Stimulated activated CD8-positive, alpha-beta memory T cell treated with anti-CD3 and anti-CD28 coated beads, Interleukin-7, amount 100 ng/mL, for 1 hour (primary cell): Measurements from ENCODE around the gene NKD2.

ENCODE experiments used
- DNase-seq, 2 donors: peaks; one replicate each; pipeline ENCODE4 v3.0.0-alpha.2; 2020; ENCODE audit warnings: low read depth in 2 of 2

The NKD2 gene

DNA sequence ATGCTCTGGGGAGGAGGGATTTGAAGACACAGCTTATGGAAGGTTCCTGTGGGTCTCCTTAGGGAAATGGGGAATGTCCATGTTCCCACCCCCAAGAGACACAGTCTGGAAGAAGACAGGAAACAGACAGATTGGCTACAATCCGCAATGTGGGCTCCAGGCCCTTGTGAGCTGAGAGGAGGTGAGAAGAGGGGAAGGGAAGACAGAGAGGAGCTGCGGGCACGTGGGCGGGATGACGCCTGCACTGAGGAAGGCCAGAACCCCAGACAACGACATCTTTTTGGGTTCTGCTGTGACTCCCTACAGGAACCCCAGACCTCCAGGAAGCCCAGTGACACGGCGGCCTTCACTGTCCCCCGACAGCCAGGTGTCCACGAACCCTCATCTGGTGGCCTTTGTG, 29.9 kb upstream of the NKD2 start:
- no peak for DNase-seq

DNA sequence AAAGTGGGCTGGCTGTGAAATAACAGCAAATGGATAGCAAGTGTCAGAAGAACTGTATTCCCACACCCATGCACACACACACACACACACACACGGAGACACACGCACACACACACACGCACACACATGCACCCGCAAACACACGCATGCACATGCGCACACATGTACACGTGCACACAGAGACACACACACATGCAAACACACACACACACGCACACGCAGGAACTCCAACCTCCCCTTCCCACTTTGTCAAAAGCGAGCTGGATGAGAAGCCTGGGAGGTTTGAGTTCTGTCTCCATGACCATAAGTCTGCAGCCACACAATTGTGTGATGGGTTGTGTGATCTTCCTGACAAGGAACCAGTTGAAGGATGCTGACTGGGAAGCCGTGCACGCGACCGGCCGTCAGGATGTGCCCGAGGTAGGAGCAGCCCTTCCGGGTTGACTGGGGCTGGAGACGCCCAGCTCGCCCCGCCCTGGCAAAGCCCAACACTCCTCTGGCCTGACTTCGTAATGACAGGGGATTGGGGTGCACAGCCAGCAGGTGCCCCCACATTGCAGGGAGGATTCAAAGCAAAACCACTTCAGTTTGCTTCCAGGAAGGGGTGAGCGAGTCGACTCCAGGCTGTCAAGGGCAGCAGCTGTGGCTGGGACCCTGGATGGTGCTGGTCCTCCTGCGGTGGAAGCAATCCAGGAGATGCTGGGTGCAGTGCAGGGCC, 29.3 kb upstream of the NKD2 start:
- DNase-seq, result no peak

GRCh38 chr5:980001-980588, 28.5 kb upstream of the NKD2 start:
- DNase-seq, result no peak

DNA sequence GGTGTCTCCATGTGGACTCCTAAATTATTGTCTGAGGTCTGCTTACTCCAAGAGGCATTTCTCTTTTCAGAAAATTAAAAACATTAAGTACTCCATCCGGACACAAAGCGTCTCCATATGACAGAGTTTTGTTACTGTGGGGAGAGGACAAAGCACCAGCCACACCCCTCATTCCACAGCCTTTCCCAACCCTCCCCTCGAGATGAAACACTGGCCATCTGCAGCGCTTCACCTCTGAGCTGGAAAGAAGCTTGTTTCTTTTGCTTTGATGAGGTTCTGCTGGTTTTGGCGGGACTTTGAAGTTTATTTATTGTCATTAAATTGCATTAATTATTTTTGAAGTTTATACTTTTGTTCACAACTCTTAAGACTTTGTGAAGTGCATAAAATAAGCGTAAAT, 27.6 kb upstream of the NKD2 start:
- DNase-seq, result no peak

DNA sequence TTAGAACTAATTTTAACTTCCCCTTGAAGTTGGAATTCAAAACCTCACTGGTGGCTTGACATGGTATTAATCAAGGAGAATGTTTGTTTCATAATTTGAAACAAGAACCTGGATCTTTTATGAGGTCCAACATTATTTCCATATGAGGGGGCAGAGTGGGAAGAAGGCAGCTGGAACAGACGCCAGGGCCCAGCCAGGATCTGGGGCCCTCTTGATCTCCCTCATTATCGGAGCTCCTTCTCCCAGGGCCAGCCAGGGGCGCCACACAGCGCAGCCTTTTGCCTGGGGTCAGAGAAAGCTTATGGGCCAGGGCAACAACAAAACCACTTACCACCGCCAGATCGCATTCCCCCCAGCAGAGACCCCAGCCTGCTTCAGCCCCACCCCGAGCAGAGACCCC, 27.1 kb upstream of the NKD2 start:
- no peak for DNase-seq

DNA sequence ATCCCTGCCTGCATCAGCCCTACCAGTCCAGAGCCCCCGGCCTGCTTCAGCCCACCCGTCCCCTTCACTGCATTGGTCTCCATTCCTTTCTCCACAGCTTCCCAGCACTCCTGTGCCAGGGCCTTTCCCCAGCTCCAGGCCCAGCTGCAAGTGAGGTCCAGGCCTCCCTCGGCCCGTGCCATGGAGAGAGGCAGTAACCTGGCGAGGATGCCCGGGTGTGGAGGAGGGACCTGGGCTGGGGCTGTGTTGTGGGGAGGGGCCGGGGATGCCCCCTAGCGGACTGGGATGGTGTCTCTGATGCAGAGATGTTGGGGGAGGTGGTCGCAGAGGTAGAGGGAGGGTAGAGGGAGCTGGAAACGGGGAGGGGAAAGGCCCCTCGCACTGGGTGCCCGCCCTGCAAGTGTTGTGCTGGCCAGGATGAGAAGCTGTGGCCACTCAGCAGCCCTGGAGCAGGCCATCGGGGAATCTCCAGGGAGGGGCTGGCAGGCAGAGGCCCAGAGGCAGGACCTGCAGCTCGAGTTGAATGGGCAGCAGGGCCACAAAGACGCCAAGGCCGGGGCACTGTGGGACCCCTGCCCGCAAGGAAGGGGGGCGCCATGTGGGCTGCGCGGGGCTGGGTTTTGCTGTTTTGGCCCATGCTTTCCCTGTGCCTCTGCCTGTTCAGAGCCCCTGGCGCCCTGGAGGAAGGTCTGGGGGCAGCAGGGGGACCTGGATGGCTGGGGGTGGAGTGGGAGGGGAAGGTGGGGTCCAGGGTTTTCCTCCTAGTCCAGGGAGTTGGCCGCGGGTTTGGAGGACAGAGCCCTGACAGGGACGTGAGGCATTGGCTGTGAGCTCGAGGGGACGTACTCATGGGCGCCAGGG, 26.0 kb upstream of the NKD2 start:
- no peak for DNase-seq

- no peak for DNase-seq
These were observed 25.4 kb upstream of the NKD2 start for GRCh38 chr5:983238-983524.

DNA sequence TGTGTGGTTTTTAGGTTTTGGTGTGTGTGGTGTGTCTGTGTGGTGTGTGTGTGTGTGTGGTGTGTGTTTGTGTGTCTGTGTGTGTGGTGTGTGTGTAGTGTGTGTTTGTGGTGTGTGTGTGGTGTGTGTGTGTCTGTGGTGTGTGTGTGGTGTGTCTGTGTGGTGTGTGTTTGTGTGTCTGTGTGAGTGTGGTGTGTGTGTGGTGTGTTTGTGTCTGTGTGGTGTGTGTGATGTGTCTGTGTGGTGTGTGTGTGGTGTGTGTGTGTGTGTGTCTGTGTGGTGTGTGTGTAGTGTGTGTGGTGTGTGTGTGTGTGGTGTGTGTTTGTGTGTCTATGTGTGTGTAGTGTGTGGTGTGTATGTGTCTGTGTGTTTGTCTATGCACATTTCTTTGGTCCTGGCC, 25.0 kb upstream of the NKD2 start:
- no peak for DNase-seq

GRCh38 chr5:984774-985173, 23.8 kb upstream of the NKD2 start:
- no peak for DNase-seq

- no peak for DNase-seq
These were observed 20.8 kb upstream of the NKD2 start for GRCh38 chr5:987761-988160.

DNA sequence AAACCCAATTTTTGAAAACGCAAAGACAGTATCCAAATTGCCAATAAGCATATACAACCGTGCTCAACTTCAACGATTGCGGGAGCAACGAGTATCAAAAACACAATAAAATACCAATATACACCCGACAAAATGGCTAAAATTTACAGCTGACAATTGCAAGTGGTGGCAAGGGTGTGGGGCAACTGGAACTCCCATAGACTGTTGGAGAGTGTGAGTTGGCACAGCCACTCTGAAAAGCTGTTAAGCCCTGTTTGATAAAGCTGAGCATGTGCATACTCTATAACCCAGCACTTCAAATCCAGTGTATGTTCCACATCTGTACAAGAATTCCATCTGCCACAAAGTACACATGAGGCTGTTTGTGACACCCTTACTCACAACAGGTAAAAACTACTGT, 20.3 kb upstream of the NKD2 start:
- DNase-seq, result no peak

- no peak for DNase-seq
These were observed 18.6 kb upstream of the NKD2 start for GRCh38 chr5:989961-990530.

GRCh38 chr5:991472-992267, 16.9 kb upstream of the NKD2 start:
- DNase-seq, result no peak

GRCh38 chr5:994272-994607, 14.4 kb upstream of the NKD2 start:
- DNase-seq, result no peak

DNA sequence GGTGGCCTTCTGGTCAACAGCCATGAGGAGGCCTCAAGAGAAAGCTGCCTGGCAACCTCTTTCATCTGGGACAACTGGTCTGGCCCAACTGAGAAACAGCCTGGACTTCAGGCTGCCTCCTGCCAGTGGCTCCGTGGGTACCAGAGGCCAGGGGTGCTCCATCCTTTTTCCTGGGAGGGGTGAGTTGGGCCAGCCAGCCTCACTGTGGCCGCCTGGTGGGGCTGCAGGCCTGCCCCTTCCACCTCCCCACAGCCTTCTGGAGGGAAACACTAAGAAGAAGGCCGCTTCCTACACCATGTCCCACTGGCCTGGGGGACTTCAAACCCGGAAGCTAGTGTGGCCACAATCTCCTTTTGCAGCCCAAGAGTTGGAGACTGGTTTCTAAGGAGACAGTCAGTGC, 13.8 kb upstream of the NKD2 start:
- no peak for DNase-seq

GRCh38 chr5:995318-995717, 13.3 kb upstream of the NKD2 start:
- DNase-seq, result no peak

DNA sequence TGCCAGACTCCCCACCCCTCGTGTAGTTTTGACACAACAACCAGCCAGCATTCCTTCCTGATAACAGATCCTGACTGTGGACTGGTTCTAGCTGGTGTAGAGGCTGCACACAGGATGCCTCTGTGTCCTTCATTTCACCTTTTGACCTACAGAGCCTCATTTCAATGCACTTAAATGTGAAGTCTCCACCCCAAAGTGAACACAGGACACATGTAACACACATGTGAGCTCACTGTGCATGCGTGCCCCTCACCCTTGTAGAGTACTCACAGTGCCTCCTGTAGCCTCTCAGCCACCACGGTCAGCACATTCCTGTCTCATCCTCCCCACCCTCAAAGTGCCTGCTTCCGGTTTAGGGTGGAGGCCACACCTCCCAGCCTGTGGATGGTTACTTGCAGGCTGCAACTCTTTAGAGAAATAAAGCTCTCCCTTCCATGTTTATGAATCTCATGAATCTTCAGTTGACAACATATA, 11.6 kb upstream of the NKD2 start:
- DNase-seq, result no peak

- no peak for DNase-seq
These were observed 10.9 kb upstream of the NKD2 start for GRCh38 chr5:997711-998110.

DNA sequence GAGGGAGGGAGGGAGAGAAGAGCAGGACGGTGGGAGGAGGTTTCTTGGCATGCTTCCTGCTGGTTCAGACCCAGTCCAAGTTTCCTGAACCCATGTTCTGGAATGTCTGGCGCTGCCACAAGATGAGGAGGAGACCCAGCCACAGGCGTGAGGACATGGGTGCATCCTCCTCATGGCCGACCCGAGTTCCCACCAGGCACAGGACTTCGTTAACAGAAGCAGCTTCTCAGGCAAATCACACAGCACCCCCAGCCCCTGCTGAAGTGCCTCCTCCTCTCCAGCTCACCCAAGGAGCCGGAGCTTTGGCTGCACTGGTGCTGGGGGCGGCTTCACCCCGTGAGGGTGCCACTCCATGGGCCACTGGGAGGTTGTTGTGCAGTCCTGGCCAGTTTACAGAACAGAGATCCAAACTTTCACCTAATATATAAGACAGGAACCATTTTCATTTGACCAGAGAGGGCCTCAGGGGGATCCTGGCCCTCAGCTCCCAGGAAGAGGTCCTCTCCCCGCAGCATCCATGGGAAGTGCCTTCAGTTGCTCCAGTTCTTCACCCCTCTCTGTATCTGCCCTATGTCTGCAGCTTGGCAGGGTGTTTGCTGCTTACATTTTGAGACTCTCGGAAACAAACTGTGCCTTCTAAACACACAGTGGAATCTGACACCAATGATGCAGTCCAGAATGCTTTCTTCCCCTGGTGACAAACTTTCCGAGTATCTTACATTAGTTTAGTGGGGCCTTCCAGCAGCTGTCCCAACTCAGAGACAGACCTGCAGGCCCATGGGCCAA, 10.2 kb upstream of the NKD2 start:
- DNase-seq, result no peak

DNA sequence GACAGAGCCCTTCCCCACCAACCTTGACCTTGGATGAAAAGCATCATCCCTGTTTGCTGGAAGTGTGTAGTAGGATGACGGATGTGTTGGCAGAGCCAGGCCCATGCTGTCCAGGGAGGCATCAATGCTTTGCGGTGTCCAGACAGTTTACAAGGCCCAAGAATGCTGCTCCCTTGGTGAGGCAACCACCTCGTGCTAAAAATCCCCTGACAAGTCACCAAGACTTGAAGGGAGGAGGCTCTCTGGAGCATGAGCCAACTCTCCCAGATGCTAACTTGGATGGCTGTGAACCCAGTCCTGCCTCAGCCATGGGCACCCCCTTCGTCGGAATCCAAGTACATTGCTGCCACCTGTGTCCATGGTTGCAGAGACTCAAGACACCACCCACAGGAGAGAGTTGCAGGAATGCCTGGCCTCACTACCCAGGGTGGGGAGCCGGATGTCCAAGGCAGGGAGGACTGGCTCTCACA, 9.5 kb upstream of the NKD2 start:
- no peak for DNase-seq

DNA sequence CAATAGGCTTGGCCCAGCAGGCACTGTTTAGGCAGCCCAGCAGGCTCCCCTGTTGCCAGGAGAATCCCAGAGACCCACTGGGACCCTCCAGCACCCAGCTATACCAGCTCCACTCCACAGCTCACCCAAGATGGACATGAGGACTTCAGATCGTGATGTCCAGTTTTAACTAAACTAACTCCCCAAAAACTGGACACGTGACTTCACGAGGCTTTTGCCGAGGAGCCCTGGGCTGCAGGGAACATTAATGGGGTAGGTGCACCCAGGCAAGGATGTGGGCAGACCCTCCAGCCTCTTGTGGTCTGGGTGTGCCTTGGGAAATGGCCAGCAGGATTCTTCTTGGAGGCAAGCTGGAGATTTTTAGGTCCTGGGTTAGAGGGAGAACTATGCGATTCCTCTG, 8.9 kb upstream of the NKD2 start:
- no peak for DNase-seq
